Tibial nerve (tissue), 4 donors: ENCODE measurements around the gene FRMD3. TPM values are rescaled to one million over a fixed set of nuclear protein-coding genes. Genes with fewer than 3 reads are reported as not detected.

Experiments
- DNase-seq, 2 donors: peaks; one replicate each; pipeline ENCODE4 v3.0.0-alpha.2; 2019; ENCODE audit warnings: low spot score in 2 of 2
- H3K27ac ChIP-seq, 4 donors: fragments of 200-600 bp; sonication (generic) in 3 of 4; one replicate each; pipeline ENCODE4 v1.5.1; 2017 to 2019; ENCODE audit warnings: mild to moderate bottlenecking in 1 of 4
- H3K27me3 ChIP-seq, 2 donors: fragments of 200-600 bp; sonication (generic) in 1 of 2; one replicate each; pipeline versions ENCODE4 v1.5.1 to v1.6.0; 2017 to 2019
- H3K36me3 ChIP-seq, 3 donors: fragments of 200-600 bp; sonication (generic); one replicate each; pipeline ENCODE4 v1.5.1; 2018 to 2019
- H3K4me1 ChIP-seq, 4 donors: fragments of 200-600 bp; sonication (generic) in 3 of 4; one replicate each; pipeline ENCODE4 v1.5.1; 2017 to 2019
- H3K4me3 ChIP-seq, 4 donors: fragments of 200-600 bp; sonication (generic) in 3 of 4; one replicate each; pipeline ENCODE4 v1.5.1; 2017 to 2019; ENCODE audit warnings: mild to moderate bottlenecking in 1 of 4, moderate library complexity in 1 of 4
- H3K9me3 ChIP-seq, 4 donors: fragments of 200-600 bp; sonication (generic) in 3 of 4; one replicate each; pipeline ENCODE4 v1.5.1; 2017 to 2019
- EP300 ChIP-seq, 2 donors: sonication (generic); formaldehyde crosslinking; IDR thresholded peaks; one replicate each; pipeline ENCODE4 v1.6.1; 2017; ENCODE audit warnings: antibody characterized with exemption in 2 of 2, mild to moderate bottlenecking in 1 of 2
- POLR2A ChIP-seq, 2 donors: fragments of 450-650 bp; IDR thresholded peaks; one replicate each; pipeline ENCODE4 v1.6.1; 2017; ENCODE audit warnings: antibody characterized with exemption in 2 of 2, mild to moderate bottlenecking in 2 of 2, moderate library complexity in 2 of 2
- WGBS, 2 donors: methylation state at CpG; one replicate each; pipeline ENCODE4 v1.1.5; 2018; 5-methylcytosine and 5-hydroxymethylcytosine counted together
- total RNA-seq, 4 donors: library from RNA; depleted of rRNA; stranded (reverse); fragments of >200 nt; gene quantifications; one replicate each; pipeline ENCODE4 v1.1.0, GENCODE V29; 2016
- TF ChIP-seq, protein P1 (sequence below), 5 experiments: fragments of 200-600 bp in 3 of 5; fragments of 450-650 bp in 2 of 5; sonication (generic) in 3 of 5; IDR thresholded peaks; one replicate each; pipeline ENCODE4 v1.5.1; 2016 to 2019; ENCODE audit warnings: antibody characterized with exemption in 5 of 5, mild to moderate bottlenecking in 3 of 5, moderate library complexity in 2 of 5

Gene FRMD3
- total RNA-seq, 4 donors from 2014 or later = 31.2 to 44.0 (median 34.5) TPM

- TF ChIP-seq EP300 (IDR thresholded peaks at IDR 0.05) (no peak), POLR2A (IDR thresholded peaks at IDR 0.05) (no peak)
- TF ChIP-seq, protein P1, sequence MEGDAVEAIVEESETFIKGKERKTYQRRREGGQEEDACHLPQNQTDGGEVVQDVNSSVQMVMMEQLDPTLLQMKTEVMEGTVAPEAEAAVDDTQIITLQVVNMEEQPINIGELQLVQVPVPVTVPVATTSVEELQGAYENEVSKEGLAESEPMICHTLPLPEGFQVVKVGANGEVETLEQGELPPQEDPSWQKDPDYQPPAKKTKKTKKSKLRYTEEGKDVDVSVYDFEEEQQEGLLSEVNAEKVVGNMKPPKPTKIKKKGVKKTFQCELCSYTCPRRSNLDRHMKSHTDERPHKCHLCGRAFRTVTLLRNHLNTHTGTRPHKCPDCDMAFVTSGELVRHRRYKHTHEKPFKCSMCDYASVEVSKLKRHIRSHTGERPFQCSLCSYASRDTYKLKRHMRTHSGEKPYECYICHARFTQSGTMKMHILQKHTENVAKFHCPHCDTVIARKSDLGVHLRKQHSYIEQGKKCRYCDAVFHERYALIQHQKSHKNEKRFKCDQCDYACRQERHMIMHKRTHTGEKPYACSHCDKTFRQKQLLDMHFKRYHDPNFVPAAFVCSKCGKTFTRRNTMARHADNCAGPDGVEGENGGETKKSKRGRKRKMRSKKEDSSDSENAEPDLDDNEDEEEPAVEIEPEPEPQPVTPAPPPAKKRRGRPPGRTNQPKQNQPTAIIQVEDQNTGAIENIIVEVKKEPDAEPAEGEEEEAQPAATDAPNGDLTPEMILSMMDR (IDR thresholded peaks at IDR 0.05) = no peak
- WGBS, 2 donors = 66 to 73% methylated on average over 3 of the region's 3 CpGs
- Histone ChIP-seq H3K27ac (no peak overlapping the region), H3K9me3 (peaks cover 0 to 7% (median 0%) of the 10 kb centered on the region in 4 donors), H3K36me3 (peaks cover 0 to 5% (median 0%) of the 10 kb centered on the region in 3 donors), H3K27me3 (no peaks in the 10 kb centered on the region), H3K4me1 (peaks cover 0 to 16% (median 2%) of the 10 kb centered on the region in 4 donors), H3K4me3 (no peak overlapping the region)
- DNase-seq = no peak
Measured at GRCh38 chr9:83477571-83477970, 60.6 kb downstream of the FRMD3 start.

- no peak overlapping the region for H3K27ac ChIP-seq
- peaks cover 0 to 7% (median 0%) of the 10 kb centered on the region in 4 donors for H3K9me3 ChIP-seq
- no peak overlapping the region for H3K4me3 ChIP-seq
- H3K36me3 ChIP-seq = peaks cover 0 to 5% (median 0%) of the 10 kb centered on the region in 3 donors
- TF ChIP-seq EP300 (IDR thresholded peaks at IDR 0.05) (no peak), POLR2A (IDR thresholded peaks at IDR 0.05) (no peak)
- TF ChIP-seq, protein P1 (IDR thresholded peaks at IDR 0.05) = no peak
- DNase-seq = no peak
- peaks cover 0 to 20% (median 5%) of the 10 kb centered on the region in 4 donors for H3K4me1 ChIP-seq
- WGBS, 2 donors = 88 to 100% methylated on average over 3 of the region's 3 CpGs
- H3K27me3 ChIP-seq = no peaks in the 10 kb centered on the region
Measured at GRCh38 chr9:83477120-83477519, 61.1 kb downstream of the FRMD3 start.

DNA sequence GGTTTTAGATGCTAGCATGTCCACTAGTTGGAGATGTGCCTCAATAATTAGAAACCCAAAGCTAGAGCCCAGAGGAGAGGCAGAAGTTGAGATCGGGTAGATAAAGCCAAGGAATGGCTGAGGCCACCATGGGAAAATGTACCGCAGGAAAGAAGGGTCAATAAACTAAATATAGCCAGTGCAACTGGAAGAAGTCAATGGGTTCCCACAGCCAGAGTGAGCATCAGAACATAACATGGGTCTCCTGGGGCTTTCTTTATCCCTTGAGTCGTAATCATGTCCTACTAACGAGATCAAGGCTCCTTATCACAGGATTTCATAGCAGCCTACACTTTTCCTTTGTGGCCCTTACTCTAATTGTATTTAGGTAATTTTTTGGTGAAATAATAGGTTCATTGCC is 61.7 kb downstream of the FRMD3 start:
- no peak for TF ChIP-seq EP300 (IDR thresholded peaks at IDR 0.05)
- TF ChIP-seq POLR2A (IDR thresholded peaks at IDR 0.05) = no peak
- TF ChIP-seq, protein P1 (IDR thresholded peaks at IDR 0.05) = no peak
- Histone ChIP-seq H3K27ac (no peak overlapping the region), H3K27me3 (no peaks in the 10 kb centered on the region), H3K4me3 (no peak overlapping the region), H3K9me3 (peaks cover 0 to 7% (median 0%) of the 10 kb centered on the region in 4 donors), H3K36me3 (peaks cover 0 to 5% (median 0%) of the 10 kb centered on the region in 3 donors), H3K4me1 (peaks cover 0 to 26% (median 9%) of the 10 kb centered on the region in 4 donors)
- WGBS, 2 donors = 88 to 91% methylated on average over 4 of the region's 4 CpGs
- DNase-seq = no peak

DNA sequence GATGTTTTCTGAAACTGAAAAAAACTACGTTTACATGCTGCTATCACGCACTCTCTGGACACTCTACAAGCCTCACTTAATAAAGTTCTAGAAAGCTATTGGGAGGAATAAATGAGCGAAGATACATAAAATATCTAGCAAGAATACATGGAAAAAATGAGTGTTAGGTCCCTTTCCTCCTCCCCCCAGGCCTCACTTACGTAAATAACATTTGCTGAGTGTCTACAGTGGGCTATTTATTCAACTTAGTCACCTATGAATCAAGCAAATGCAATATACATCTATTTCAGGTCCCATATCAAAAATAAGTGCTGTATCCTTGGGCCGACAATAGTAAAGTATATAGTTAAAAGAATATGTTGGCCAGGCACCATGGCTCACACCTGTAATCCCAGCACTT is 62.5 kb downstream of the FRMD3 start:
- Histone ChIP-seq H3K9me3 (peaks cover 0 to 7% (median 0%) of the 10 kb centered on the region in 4 donors), H3K27ac (no peak overlapping the region), H3K36me3 (peaks cover 0 to 5% (median 0%) of the 10 kb centered on the region in 3 donors), H3K4me1 (peaks cover 0 to 29% (median 9%) of the 10 kb centered on the region in 4 donors), H3K4me3 (no peak overlapping the region), H3K27me3 (no peaks in the 10 kb centered on the region)
- DNase-seq = no peak
- TF ChIP-seq EP300 (IDR thresholded peaks at IDR 0.05) (no peak), POLR2A (IDR thresholded peaks at IDR 0.05) (no peak)
- TF ChIP-seq, protein P1 (IDR thresholded peaks at IDR 0.05) = no peak
- WGBS, 2 donors = 95 to 97% methylated on average over 5 of the region's 5 CpGs

- no peak for TF ChIP-seq EP300 (IDR thresholded peaks at IDR 0.05)
- TF ChIP-seq, protein P1 (IDR thresholded peaks at IDR 0.05) = no peak
- TF ChIP-seq POLR2A (IDR thresholded peaks at IDR 0.05) = no peak
- Histone ChIP-seq H3K9me3 (peaks cover 0 to under 1% (median 0%) of the 10 kb centered on the region in 4 donors), H3K4me1 (peaks cover 0 to 36% (median 9%) of the 10 kb centered on the region in 4 donors), H3K36me3 (no peaks in the 10 kb centered on the region), H3K27me3 (no peaks in the 10 kb centered on the region), H3K27ac (no peak overlapping the region), H3K4me3 (no peak overlapping the region)
- DNase-seq = no peak
Measured at GRCh38 chr9:83474631-83475030, 63.6 kb downstream of the FRMD3 start.
